Fibroblast of lung (primary cell): ENCODE data around the gene MBNL1. TPM values are rescaled to one million over a fixed set of nuclear protein-coding genes. Genes with fewer than 3 reads are reported as not detected.

Source experiments
- DNase-seq, 2 donors: peaks; one replicate each; pipeline versions ENCODE4 v3.0.0 to v3.0.0-alpha.2; 2010; ENCODE audit warnings: low read depth in 2 of 2
- H2AFZ ChIP-seq: 2 replicates; pipeline ENCODE4 v1.5.1; 2012; ENCODE audit warnings: low read length, control low read depth, inconsistent platforms
- H3K27ac ChIP-seq: 2 replicates; pipeline ENCODE4 v1.5.1; 2011; ENCODE audit warnings: low read length, control low read depth; ENCODE audit not compliant: insufficient read depth
- H3K27me3 ChIP-seq: 2 replicates; pipeline ENCODE4 v1.5.1; 2011; ENCODE audit warnings: mild to moderate bottlenecking, low read length; ENCODE audit not compliant: control insufficient read depth, insufficient read depth
- H3K36me3 ChIP-seq: 2 replicates; pipeline ENCODE4 v1.5.1; 2011; ENCODE audit warnings: low read length; ENCODE audit not compliant: control insufficient read depth, insufficient read depth
- H3K4me1 ChIP-seq: 2 replicates; pipeline ENCODE4 v1.5.1; 2011; ENCODE audit warnings: low read length; ENCODE audit not compliant: control insufficient read depth, insufficient read depth; ENCODE audit errors: extremely low read depth
- H3K4me2 ChIP-seq: 2 replicates; pipeline ENCODE4 v1.5.1; 2011; ENCODE audit warnings: low read length, control low read depth; ENCODE audit not compliant: insufficient read depth; ENCODE audit errors: extremely low read depth
- H3K4me3 ChIP-seq, 4 experiments: fragments of 200-600 bp in 1 of 4; sonication (generic) in 1 of 4; replicated peaks in 1 of 4; 2 replicates each; pipeline ENCODE4 v1.5.1; 2011 to 2016; ENCODE audit warnings: low read length in 4 of 4, low read depth in 3 of 4, mild to moderate bottlenecking in 3 of 4, control low read depth in 2 of 4, inconsistent platforms in 1 of 4, mixed read lengths in 1 of 4; ENCODE audit not compliant: insufficient read depth in 1 of 4; ENCODE audit errors: control extremely low read depth in 1 of 4
- H3K79me2 ChIP-seq: 2 replicates; pipeline ENCODE4 v1.5.1; 2012; ENCODE audit warnings: mild to moderate bottlenecking, low read length, inconsistent platforms; ENCODE audit not compliant: control insufficient read depth, insufficient read depth
- H3K9ac ChIP-seq: 2 replicates; pipeline ENCODE4 v1.5.1; 2011; ENCODE audit warnings: mild to moderate bottlenecking, low read length, control low read depth; ENCODE audit not compliant: insufficient read depth
- H3K9me3 ChIP-seq: 2 replicates; pipeline ENCODE4 v1.5.1; 2012; ENCODE audit warnings: low read depth, low read length; ENCODE audit not compliant: control insufficient read depth, insufficient read depth
- H4K20me1 ChIP-seq: 2 replicates; pipeline ENCODE4 v1.5.1; 2011; ENCODE audit warnings: low read length; ENCODE audit not compliant: control insufficient read depth, insufficient read depth; ENCODE audit errors: extremely low read depth
- EZH2 ChIP-seq: IDR thresholded peaks from 2 replicates; pipeline ENCODE4 v1.5.1; 2012; ENCODE audit warnings: low read length, control low read depth, mild to moderate bottlenecking; ENCODE audit errors: missing control alignments
- polyA plus RNA-seq, 2 donors: library from polyadenylated mRNA; depleted of rRNA in 1 of 2; stranded (reverse) in 1 of 2; unstranded in 1 of 2; fragments of >200 nt; gene quantifications; 2 replicates each; pipeline ENCODE4 v1.2.1, GENCODE V29; 2011 to 2012; ENCODE audit warnings: missing spikeins in 1 of 2
- total RNA-seq: library from RNA; depleted of rRNA; stranded (reverse); fragments of >200 nt; gene quantifications from 2 replicates; pipeline ENCODE4 v1.2.1, GENCODE V29; 2014
- TF ChIP-seq, protein P1 (sequence below), 2 donors: IDR thresholded peaks in 1 of 2; conservative IDR thresholded peaks in 1 of 2; 1 replicate in 1 of 2; 2 replicates in 1 of 2; pipeline ENCODE4 v1.5.1; 2011 to 2012; ENCODE audit warnings: low read length in 2 of 2, control low read depth in 1 of 2, inconsistent platforms in 1 of 2, low read depth in 1 of 2, mild to moderate bottlenecking in 1 of 2

MBNL1 gene
- total and polyA plus RNA-seq, 2 donors (not counting 1 experiment from before 2014, with no cell fraction given) = 150 to 213 TPM

- no peak overlapping the region for H3K27ac ChIP-seq
- H3K4me2 ChIP-seq = no peak overlapping the region
These were observed 11.7 kb upstream of the MBNL1 start for GRCh38 chr3:152256851-152257562.

DNA sequence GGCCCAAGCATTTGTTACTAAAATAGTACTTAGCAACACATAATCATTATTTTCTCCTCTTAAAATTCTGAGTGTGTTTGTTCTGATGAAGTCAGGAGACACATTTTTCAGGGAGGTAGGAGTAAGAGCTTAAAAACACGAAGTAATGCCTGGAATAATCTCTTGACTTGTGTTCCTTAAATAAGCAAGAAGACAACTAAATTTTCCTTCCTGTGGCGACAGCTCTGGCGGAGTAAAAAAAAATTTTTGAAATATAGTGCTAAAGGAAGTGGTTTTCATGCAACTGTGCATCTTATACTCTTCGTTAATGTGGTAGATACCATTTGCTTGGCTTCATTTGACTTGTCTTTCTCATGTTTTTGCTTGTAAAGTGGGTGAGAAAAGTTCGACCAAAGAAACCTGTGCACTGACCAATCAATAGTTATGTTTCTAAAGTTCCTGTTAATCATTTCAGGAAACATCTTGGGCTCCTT, 11.1 kb upstream of the MBNL1 start:
- Histone ChIP-seq H3K27ac (no peak overlapping the region), H3K27me3 (no peaks in the 10 kb centered on the region), H3K4me1 (peaks cover 5% of the 10 kb centered on the region), H3K4me2 (no peak overlapping the region), H3K4me3 (no peak overlapping the region), H2AFZ (no peak overlapping the region), H4K20me1 (no peaks in the 10 kb centered on the region), H3K9me3 (no peaks in the 10 kb centered on the region), H3K36me3 (no peaks in the 10 kb centered on the region), H3K9ac (no peak overlapping the region), H3K79me2 (no peaks in the 10 kb centered on the region)
- peak; percentile 49 to 55 for DNase-seq
- no peak for TF ChIP-seq EZH2
- TF ChIP-seq, protein P1, sequence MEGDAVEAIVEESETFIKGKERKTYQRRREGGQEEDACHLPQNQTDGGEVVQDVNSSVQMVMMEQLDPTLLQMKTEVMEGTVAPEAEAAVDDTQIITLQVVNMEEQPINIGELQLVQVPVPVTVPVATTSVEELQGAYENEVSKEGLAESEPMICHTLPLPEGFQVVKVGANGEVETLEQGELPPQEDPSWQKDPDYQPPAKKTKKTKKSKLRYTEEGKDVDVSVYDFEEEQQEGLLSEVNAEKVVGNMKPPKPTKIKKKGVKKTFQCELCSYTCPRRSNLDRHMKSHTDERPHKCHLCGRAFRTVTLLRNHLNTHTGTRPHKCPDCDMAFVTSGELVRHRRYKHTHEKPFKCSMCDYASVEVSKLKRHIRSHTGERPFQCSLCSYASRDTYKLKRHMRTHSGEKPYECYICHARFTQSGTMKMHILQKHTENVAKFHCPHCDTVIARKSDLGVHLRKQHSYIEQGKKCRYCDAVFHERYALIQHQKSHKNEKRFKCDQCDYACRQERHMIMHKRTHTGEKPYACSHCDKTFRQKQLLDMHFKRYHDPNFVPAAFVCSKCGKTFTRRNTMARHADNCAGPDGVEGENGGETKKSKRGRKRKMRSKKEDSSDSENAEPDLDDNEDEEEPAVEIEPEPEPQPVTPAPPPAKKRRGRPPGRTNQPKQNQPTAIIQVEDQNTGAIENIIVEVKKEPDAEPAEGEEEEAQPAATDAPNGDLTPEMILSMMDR (conservative IDR thresholded peaks at IDR 0.05 in 1 of 2, IDR thresholded peaks at IDR 0.05 in 1 of 2; ENCODE audit: low read depth in 1 of 2, low read length in 2 of 2) = no peak

More at GRCh38 chr3:152256851-152257562, 11.7 kb upstream of the MBNL1 start:
- H3K9ac ChIP-seq = no peak overlapping the region
- H4K20me1 ChIP-seq = no peaks in the 10 kb centered on the region
- H3K27me3 ChIP-seq = no peaks in the 10 kb centered on the region
- H2AFZ ChIP-seq = no peak overlapping the region
- no peak for DNase-seq
- no peak for TF ChIP-seq EZH2
- TF ChIP-seq, protein P1 (conservative IDR thresholded peaks at IDR 0.05 in 1 of 2, IDR thresholded peaks at IDR 0.05 in 1 of 2; ENCODE audit: low read depth in 1 of 2, low read length in 2 of 2) = no peak
- no peak overlapping the region for H3K4me3 ChIP-seq
- H3K79me2 ChIP-seq = no peaks in the 10 kb centered on the region
- H3K4me1 ChIP-seq = peaks cover 5% of the 10 kb centered on the region
- H3K36me3 ChIP-seq = no peaks in the 10 kb centered on the region
- H3K9me3 ChIP-seq = no peaks in the 10 kb centered on the region

GRCh38 chr3:152258448-152259393, 10.0 kb upstream of the MBNL1 start:
- Histone ChIP-seq H2AFZ (no peak overlapping the region), H3K4me3 (peak overlapping the region in 1 of 4 experiments; percentile 15), H3K4me2 (peak overlapping the region; percentile 70), H3K9me3 (no peaks in the 10 kb centered on the region), H3K9ac (no peak overlapping the region), H3K27me3 (no peaks in the 10 kb centered on the region), H3K4me1 (peaks cover 5% of the 10 kb centered on the region), H3K36me3 (no peaks in the 10 kb centered on the region), H3K79me2 (no peaks in the 10 kb centered on the region), H4K20me1 (no peaks in the 10 kb centered on the region), H3K27ac (peak overlapping the region; percentile 26)
- TF ChIP-seq, protein P1 (conservative IDR thresholded peaks at IDR 0.05 in 1 of 2, IDR thresholded peaks at IDR 0.05 in 1 of 2; ENCODE audit: low read depth in 1 of 2, low read length in 2 of 2) = no peak
- TF ChIP-seq EZH2 = no peak
- DNase-seq = peak; percentile 98
